ENCODE data around the gene WDFY4.

GRCh38 chr10:48645600-48645999 is 39.1 kb upstream of the WDFY4 start:
- no peak for TF ChIP-seq CTCF (IDR thresholded peaks at IDR 0.05)
- no peak for TF ChIP-seq POLR2A (IDR thresholded peaks at IDR 0.05)
- TF ChIP-seq POLR2AphosphoS5 (IDR thresholded peaks at IDR 0.05), result no peak
- TF ChIP-seq EP300 (IDR thresholded peaks at IDR 0.05), result no peak
